GM23248 (cell line): ENCODE data around the gene OR5B17. TPM values are rescaled to one million over a fixed set of nuclear protein-coding genes. Genes with fewer than 3 reads are reported as not detected.

ENCODE experiments used
- DNase-seq: peaks from one replicate; pipeline ENCODE4 v3.0.0-alpha.2; 2015
- H2AFZ ChIP-seq: fragments of 200-600 bp; sonication (generic); 2 replicates; pipeline ENCODE4 v1.6.1; 2016; ENCODE audit warnings: antibody characterized with exemption
- H3F3A ChIP-seq: fragments of 200-600 bp; sonication (generic); 2 replicates; pipeline ENCODE4 v1.6.1; 2016; ENCODE audit warnings: mild to moderate bottlenecking, antibody characterized with exemption, mixed run types; ENCODE audit not compliant: insufficient read depth
- H3K27ac ChIP-seq: fragments of 200-600 bp; sonication (generic); 2 replicates; pipeline ENCODE4 v1.5.1; 2016; ENCODE audit warnings: mild to moderate bottlenecking
- H3K27me3 ChIP-seq: fragments of 200-600 bp; sonication (generic); replicated peaks from 2 replicates; pipeline ENCODE4 v1.6.1; 2016; ENCODE audit warnings: mild to moderate bottlenecking; ENCODE audit not compliant: insufficient read depth
- H3K36me3 ChIP-seq: fragments of 200-600 bp; sonication (generic); 2 replicates; pipeline ENCODE4 v1.6.1; 2016; ENCODE audit warnings: low read depth, mild to moderate bottlenecking
- H3K4me1 ChIP-seq: fragments of 200-600 bp; sonication (generic); 2 replicates; pipeline ENCODE4 v1.6.1; 2016; ENCODE audit warnings: mild to moderate bottlenecking; ENCODE audit not compliant: insufficient read depth
- H3K4me2 ChIP-seq: fragments of 200-600 bp; sonication (generic); one replicate; pipeline ENCODE4 v1.6.1; 2016; ENCODE audit warnings: mild to moderate bottlenecking; ENCODE audit not compliant: unreplicated experiment
- H3K4me3 ChIP-seq: fragments of 200-600 bp; sonication (generic); 2 replicates; pipeline ENCODE4 v1.5.1; 2016; ENCODE audit warnings: mild to moderate bottlenecking
- H3K79me2 ChIP-seq: fragments of 200-600 bp; sonication (generic); 2 replicates; pipeline ENCODE4 v1.6.1; 2016; ENCODE audit warnings: mild to moderate bottlenecking; ENCODE audit not compliant: insufficient read depth
- H3K9ac ChIP-seq: fragments of 200-600 bp; sonication (generic); 2 replicates; pipeline ENCODE4 v1.6.1; 2016; ENCODE audit warnings: mild to moderate bottlenecking
- H3K9me2 ChIP-seq: fragments of 200-600 bp; sonication (generic); 2 replicates; pipeline ENCODE4 v1.6.1; 2016; ENCODE audit warnings: mixed run types, mild to moderate bottlenecking, moderate library complexity; ENCODE audit not compliant: insufficient read depth
- H3K9me3 ChIP-seq: fragments of 200-600 bp; sonication (generic); one replicate; pipeline ENCODE4 v1.6.1; 2017; ENCODE audit warnings: low read depth
- H4K20me1 ChIP-seq: fragments of 200-600 bp; sonication (generic); 2 replicates; pipeline ENCODE4 v1.6.0; 2016; ENCODE audit not compliant: insufficient read depth
- EZH2 ChIP-seq: fragments of 200-600 bp; sonication (generic); IDR thresholded peaks from 2 replicates; pipeline ENCODE4 v1.6.1; 2018; ENCODE audit warnings: antibody characterized with exemption, mild to moderate bottlenecking; ENCODE audit not compliant: insufficient read depth, poor library complexity, severe bottlenecking
- EZH2phosphoT487 ChIP-seq: fragments of 200-600 bp; sonication (generic); IDR thresholded peaks from 2 replicates; pipeline ENCODE4 v1.6.1; 2018; ENCODE audit warnings: antibody characterized with exemption, moderate library complexity, mild to moderate bottlenecking, low read depth; ENCODE audit not compliant: insufficient read depth
- WGBS, 2 experiments: methylation state at CpG; one replicate each; pipeline ENCODE4 v1.1.6; 2015 to 2017; ENCODE audit warnings: low lambda C conversion rate in 2 of 2, low coverage in 1 of 2; ENCODE audit errors: missing lambda C conversion rate in 2 of 2; 5-methylcytosine and 5-hydroxymethylcytosine counted together
- in situ Hi-C: fragments of 300-500 bp; cut with MboI; formaldehyde crosslinking; loops from 2 replicates; pipeline ENCODE4 v1.15.0; 2020
- polyA plus RNA-seq: library from polyadenylated mRNA; unstranded; fragments of >200 nt; fragmentation: Nextera tagmentation; extraction: Ambion mirVana; gene quantifications from 2 replicates; pipeline ENCODE4 v1.2.1, GENCODE V29; 2016
- total RNA-seq: library from RNA; depleted of rRNA; stranded (reverse); fragments of >200 nt; shearing (Covaris generic); gene quantifications from 2 replicates; pipeline ENCODE4 v1.2.3, GENCODE V29; 2014

Gene OR5B17
- total and polyA plus RNA-seq, 2 experiments from 2014 or later: not detected

GRCh38 chr11:58392746-58393145 lies 33.9 kb upstream of the OR5B17 start:
- in situ Hi-C loops: no loop called here
- Histone ChIP-seq H3K9ac (0 out of 2 replicates have a peak overlapping the region, but pooled peaks have one; percentile 30), H3K79me2 (no peaks in the 10 kb centered on the region), H3F3A (peaks cover 47% of the 10 kb centered on the region), H2AFZ (peak overlapping the region; percentile 38), H3K27ac (peak overlapping the region; percentile 72), H3K4me2 (peak overlapping the region; percentile 48), H3K9me2 (no peaks in the 10 kb centered on the region), H3K9me3 (no peaks in the 10 kb centered on the region), H3K36me3 (no peaks in the 10 kb centered on the region), H4K20me1 (no peaks in the 10 kb centered on the region), H3K4me3 (no peak overlapping the region), H3K4me1 (peaks cover 52% of the 10 kb centered on the region), H3K27me3 (no peaks in the 10 kb centered on the region)
- no peak for DNase-seq
- WGBS, 2 experiments: 9 to 10% methylated on average over 1 of the region's 1 CpG
- TF ChIP-seq EZH2phosphoT487 (no peak), EZH2 (no peak)

GRCh38 chr11:58391879-58392278 lies 33.0 kb upstream of the OR5B17 start:
- H3F3A ChIP-seq: peaks cover 47% of the 10 kb centered on the region
- no peak for TF ChIP-seq EZH2phosphoT487
- TF ChIP-seq EZH2: no peak
- peak; percentile 71 for DNase-seq
- H3K4me1 ChIP-seq: peaks cover 52% of the 10 kb centered on the region
- peak overlapping the region; percentile 30; the same call in 1 of the 2 replicates for H3K9ac ChIP-seq
- 24 to 26% methylated on average over 1 of the region's 1 CpG for WGBS, 2 experiments
- peak overlapping the region; percentile 38; the same call in 1 of the 2 replicates for H2AFZ ChIP-seq
- H3K4me3 ChIP-seq: no peak overlapping the region
- H3K79me2 ChIP-seq: no peaks in the 10 kb centered on the region
- H3K27ac ChIP-seq: peak overlapping the region; percentile 72
- H3K4me2 ChIP-seq: peak overlapping the region; percentile 48
- in situ Hi-C loops: no loop called here
- H3K27me3 ChIP-seq: no peaks in the 10 kb centered on the region
- no peaks in the 10 kb centered on the region for H3K9me2 ChIP-seq
- no peaks in the 10 kb centered on the region for H4K20me1 ChIP-seq
- H3K9me3 ChIP-seq: no peaks in the 10 kb centered on the region
- H3K36me3 ChIP-seq: no peaks in the 10 kb centered on the region

GRCh38 chr11:58390551-58391063 lies 31.7 kb upstream of the OR5B17 start:
- Histone ChIP-seq H3F3A (peaks cover 45% of the 10 kb centered on the region), H3K9ac (no peak overlapping the region), H3K27me3 (no peaks in the 10 kb centered on the region), H4K20me1 (no peaks in the 10 kb centered on the region), H3K36me3 (no peaks in the 10 kb centered on the region), H3K4me3 (no peak overlapping the region), H2AFZ (no peak overlapping the region), H3K79me2 (no peaks in the 10 kb centered on the region), H3K4me2 (no peak overlapping the region), H3K9me2 (no peaks in the 10 kb centered on the region), H3K4me1 (peaks cover 46% of the 10 kb centered on the region), H3K9me3 (no peaks in the 10 kb centered on the region), H3K27ac (no peak overlapping the region)
- in situ Hi-C loops: no loop called here
- DNase-seq: no peak
- WGBS, 2 experiments: 72 to 77% methylated on average over 11 to 18 of the region's 18 CpGs
- TF ChIP-seq EZH2phosphoT487 (no peak), EZH2 (no peak)

GRCh38 chr11:58354727-58355126 lies 4.1 kb downstream of the OR5B17 start:
- Histone ChIP-seq H3F3A (no peaks in the 10 kb centered on the region), H3K4me2 (no peak overlapping the region), H3K9me3 (no peaks in the 10 kb centered on the region), H2AFZ (no peak overlapping the region), H3K9ac (no peak overlapping the region), H3K36me3 (no peaks in the 10 kb centered on the region), H3K27me3 (no peaks in the 10 kb centered on the region), H3K9me2 (no peaks in the 10 kb centered on the region), H4K20me1 (no peaks in the 10 kb centered on the region), H3K4me1 (no peaks in the 10 kb centered on the region), H3K27ac (no peak overlapping the region), H3K4me3 (no peak overlapping the region), H3K79me2 (no peaks in the 10 kb centered on the region)
- TF ChIP-seq EZH2phosphoT487 (no peak), EZH2 (no peak)
- 55 to 59% methylated on average over 3 of the region's 3 CpGs for WGBS, 2 experiments
- in situ Hi-C loops: no loop called here
- DNase-seq: no peak
